HepG2 (cell line): ENCODE measurements around the gene ZIM2. TPM values are rescaled to one million over a fixed set of nuclear protein-coding genes. Genes with fewer than 3 reads are reported as not detected.

Experiments
- ATAC-seq: fragments of 200-7000 bp; cut with Tn5 transposase; 3 replicates; pipeline ENCODE4 v1.9.1; 2020; ENCODE audit warnings: mild to moderate bottlenecking, moderate library complexity
- BruUV-seq: library from RNA; stranded (reverse); fragments of 400-500 nt; replicated peaks from 2 replicates; lab custom pipeline; 2021; lab: Mats Ljungman, UMichigan
- CTCF ChIA-PET: fragments of 300-600 bp; formaldehyde crosslinking; extraction: SDS; loops from one replicate; lab custom pipeline; 2021; ENCODE audit warnings: low total read pairs, inconsistent platforms, low intra/inter-chr PET ratio; lab: Yijun Ruan, JAX
- POLR2A ChIA-PET: fragments of 350-600 bp; sonication (Branson Sonifier 250); formaldehyde crosslinking; loops from one replicate; lab custom pipeline; 2020; ENCODE audit warnings: antibody characterized with exemption, inconsistent platforms; lab: Yijun Ruan, JAX
- DNase-seq: peaks from one replicate; pipeline ENCODE4 v3.0.0-alpha.2; 2015; ENCODE audit warnings: low spot score
- FAIRE-seq: peaks from 3 replicates; lab custom pipeline; 2011; peaks lifted over from hg19 to GRCh38; lab: Jason Lieb, UNC
- H2AFZ ChIP-seq: one replicate; pipeline ENCODE4 v1.6.1; 2011; ENCODE audit warnings: low read length, inconsistent platforms
- H3K27ac ChIP-seq: fragments of 300-600 bp; 3 replicates; pipeline ENCODE4 v1.8.0; 2011; ENCODE audit warnings: mixed run types, mild to moderate bottlenecking, mixed read lengths, low read length, inconsistent platforms; ENCODE audit not compliant: insufficient read depth; ENCODE audit errors: extremely low read length
- H3K27me3 ChIP-seq, 2 experiments: fragments of 200-600 bp in 1 of 2; 2 replicates in 1 of 2; 3 replicates in 1 of 2; pipeline versions ENCODE4 v1.6.0 to v1.8.0; 2011; ENCODE audit warnings: low read length in 2 of 2, mild to moderate bottlenecking in 2 of 2, moderate library complexity in 2 of 2, inconsistent platforms in 1 of 2; ENCODE audit not compliant: insufficient read depth in 2 of 2, control insufficient read depth in 1 of 2
- H3K36me3 ChIP-seq, 2 experiments: fragments of 200-600 bp in 1 of 2; replicated peaks in 1 of 2; 2 replicates in 1 of 2; 3 replicates in 1 of 2; pipeline versions ENCODE4 v1.5.1 to v1.8.0; 2011; ENCODE audit warnings: low read length in 2 of 2, inconsistent platforms in 1 of 2; ENCODE audit not compliant: insufficient read depth in 2 of 2, control insufficient read depth in 1 of 2
- H3K4me1 ChIP-seq: 2 replicates; pipeline ENCODE4 v1.5.1; 2012; ENCODE audit warnings: low read length, inconsistent platforms; ENCODE audit not compliant: insufficient read depth
- H3K4me2 ChIP-seq: 2 replicates; pipeline ENCODE4 v1.6.0; 2011; ENCODE audit warnings: low read depth, low read length, inconsistent platforms
- H3K4me3 ChIP-seq, 3 experiments: fragments of 200-600 bp in 1 of 3; sonication (generic), shearing (Covaris generic) in 1 of 3; replicated peaks in 1 of 3; 2 replicates each; pipeline ENCODE4 v1.5.1; 2011 to 2016; ENCODE audit warnings: low read length in 3 of 3, inconsistent platforms in 2 of 3, low read depth in 2 of 3, mild to moderate bottlenecking in 2 of 3, control low read depth in 1 of 3, mixed read lengths in 1 of 3; ENCODE audit not compliant: insufficient read depth in 1 of 3
- H3K79me2 ChIP-seq: one replicate; pipeline ENCODE4 v1.6.1; 2011; ENCODE audit warnings: low read length, inconsistent platforms; ENCODE audit not compliant: insufficient read depth
- H3K9ac ChIP-seq: 2 replicates; pipeline ENCODE4 v1.6.0; 2011; ENCODE audit warnings: mild to moderate bottlenecking, low read depth, low read length, inconsistent platforms; ENCODE audit not compliant: insufficient read depth
- H3K9me3 ChIP-seq: 2 replicates; pipeline ENCODE4 v1.5.1; 2012; ENCODE audit warnings: mild to moderate bottlenecking, low read length
- H4K20me1 ChIP-seq: 2 replicates; pipeline ENCODE4 v1.6.0; 2011; ENCODE audit warnings: inconsistent platforms, mild to moderate bottlenecking, low read length, moderate library complexity; ENCODE audit not compliant: insufficient read depth
- AGO2 ChIP-seq: fragments of 200-400 bp; formaldehyde crosslinking; optimal IDR thresholded peaks from 2 replicates; pipeline ENCODE3; 2017; ENCODE audit warnings: mild to moderate bottlenecking, low read depth, low read length, moderate library complexity
- DMAP1 ChIP-seq: IDR thresholded peaks from 2 replicates; pipeline ENCODE4 v1.6.1; 2016
- FOSL1 ChIP-seq: sonication (generic); formaldehyde crosslinking; IDR thresholded peaks from 2 replicates; pipeline ENCODE4 v1.9.0; 2021; ENCODE audit warnings: missing genetic modification reagents, borderline replicate concordance
- GABPA ChIP-seq, 2 experiments: IDR thresholded peaks; 2 replicates each; pipeline ENCODE4 v1.6.1; 2011 to 2016; ENCODE audit warnings: low read depth in 2 of 2, low read length in 1 of 2, missing biosample characterization in 1 of 2, missing genetic modification characterization in 1 of 2
- HNRNPUL1 ChIP-seq: fragments of 200-400 bp; formaldehyde crosslinking; IDR thresholded peaks from 2 replicates; pipeline ENCODE4 v1.6.1; 2017; ENCODE audit warnings: low read depth, mild to moderate bottlenecking, low read length, moderate library complexity
- MNT ChIP-seq: fragments of 450-650 bp; IDR thresholded peaks from 2 replicates; pipeline ENCODE4 v1.6.1; 2016
- POLR2A ChIP-seq, 2 experiments: IDR thresholded peaks; 2 replicates each; pipeline ENCODE4 v1.6.1; 2011; ENCODE audit warnings: low read depth in 2 of 2, low read length in 2 of 2, mild to moderate bottlenecking in 1 of 2, moderate library complexity in 1 of 2; ENCODE audit not compliant: insufficient read depth in 1 of 2
- POLR2AphosphoS2 ChIP-seq: IDR thresholded peaks from 2 replicates; pipeline ENCODE4 v1.6.1; 2011; ENCODE audit warnings: low read depth, low read length, improper control_type of control experiment
- RARA ChIP-seq: IDR thresholded peaks from 2 replicates; pipeline ENCODE4 v1.6.1; 2016; ENCODE audit warnings: missing genetic modification reagents, missing compliant biosample characterization
- RFXAP ChIP-seq: sonication (generic); formaldehyde crosslinking; IDR thresholded peaks from 2 replicates; pipeline ENCODE4 v1.4.0; 2020; ENCODE audit warnings: missing genetic modification reagents, borderline replicate concordance
- TOE1 ChIP-seq: sonication (generic); formaldehyde crosslinking; IDR thresholded peaks from 2 replicates; pipeline ENCODE4 v1.4.0; 2020; ENCODE audit warnings: mild to moderate bottlenecking, missing genetic modification reagents
- ZMYM4 ChIP-seq: sonication (generic); formaldehyde crosslinking; IDR thresholded peaks from 2 replicates; pipeline ENCODE4 v1.8.1; 2023; ENCODE audit warnings: mild to moderate bottlenecking, missing genetic modification reagents
- ZNF354B ChIP-seq: sonication (generic); formaldehyde crosslinking; IDR thresholded peaks from 2 replicates; pipeline ENCODE4 v1.8.0; 2022; ENCODE audit warnings: mild to moderate bottlenecking, missing genetic modification reagents
- ZNF687 ChIP-seq: sonication (generic); formaldehyde crosslinking; IDR thresholded peaks from 2 replicates; pipeline ENCODE4 v1.5.1; 2020; ENCODE audit warnings: mild to moderate bottlenecking, missing genetic modification reagents, moderate library complexity
- ZSCAN20 ChIP-seq: sonication (generic); formaldehyde crosslinking; IDR thresholded peaks from 2 replicates; pipeline ENCODE4 v1.4.0; 2020; ENCODE audit warnings: missing genetic modification reagents, mild to moderate bottlenecking, borderline replicate concordance
- WGBS: methylation state at CpG from one replicate; pipeline ENCODE4 v1.1.6; 2017; ENCODE audit warnings: low lambda C conversion rate; 5-methylcytosine and 5-hydroxymethylcytosine counted together
- in situ Hi-C: cut with HindIII; loops from 2 replicates; pipeline ENCODE4 v1.10.0; 2017; ENCODE audit warnings: low pct_unique_long_range_greater_than_20kb; ENCODE audit not compliant: extremely low pct_ligation_motif_present
- intact Hi-C: fragments of 100-400 bp; cut with micrococcal nuclease; formaldehyde crosslinking; loops from one replicate; pipeline ENCODE4 v1.10.0; 2022; ENCODE audit not compliant: unreplicated experiment
- polyA plus RNA-seq, 8 experiments: library from polyadenylated mRNA; depleted of rRNA in 3 of 8; stranded (reverse) in 7 of 8; unstranded in 1 of 8; fragments of >200 nt; fragmentation: Illumina TruSeq in 4 of 8; extraction: Trizol in 4 of 8; gene quantifications; 2 replicates each; pipeline versions ENCODE4 v1.2.1 to v1.2.3, GENCODE V29; 2011 to 2016; ENCODE audit warnings: low read depth in 4 of 8, missing spikeins in 1 of 8, mixed read lengths in 1 of 8; ENCODE audit not compliant: insufficient read depth in 1 of 8
- total RNA-seq, 5 experiments: library from RNA; depleted of rRNA; stranded (reverse); fragments of >200 nt; fragmentation: Illumina TruSeq; extraction: Trizol; gene quantifications; 2 replicates each; pipeline ENCODE4 v1.2.3, GENCODE V29; 2016; ENCODE audit warnings: low read depth in 1 of 5

The ZIM2 gene
- total and polyA plus RNA-seq, 2 of the 13 experiments (the other 11 are each of a cell fraction or from before 2014, with no cell fraction given) = 7.2 to 10.3 TPM

- no TSS peak for BruUV-seq
- TF ChIP-seq POLR2AphosphoS2 = no peak
- TF ChIP-seq ZNF687 (CRISPR knock-in tag) = no peak
- TF ChIP-seq TOE1 (CRISPR knock-in tag) = no peak
- TF ChIP-seq POLR2A (IDR thresholded peaks at IDR 0.05; ENCODE audit: insufficient read depth in 1 of 2, low read depth in 2 of 2, low read length in 2 of 2) = no peak
- TF ChIP-seq AGO2 = no peak
- no peak for TF ChIP-seq RFXAP (CRISPR knock-in tag)
- no peak for TF ChIP-seq GABPA (IDR thresholded peaks at IDR 0.05; ENCODE audit: low read depth, low read length)
- no peak for TF ChIP-seq GABPA (CRISPR knock-in tag; IDR thresholded peaks at IDR 0.05; ENCODE audit: low read depth)
- no peak for TF ChIP-seq FOSL1
- TF ChIP-seq ZNF354B = no peak
- TF ChIP-seq MNT = no peak
- TF ChIP-seq ZMYM4 = no peak
- TF ChIP-seq DMAP1 (CRISPR knock-in tag) = no peak
- no peak for TF ChIP-seq ZSCAN20 (CRISPR knock-in tag)
- TF ChIP-seq HNRNPUL1 = no peak
- no peak for TF ChIP-seq RARA (CRISPR knock-in tag)
- DNase-seq = no peak
These were observed 27.9 kb upstream of the ZIM2 start for GRCh38 chr19:56868446-56868845.

More at GRCh38 chr19:56868446-56868845, 27.9 kb upstream of the ZIM2 start:
- POLR2A ChIA-PET = interaction anchor here (1.0 kb wide), 1 partner anchor 11 kb away, joined by 3 read pairs; no protein-coding TSS in a partner anchor
- Histone ChIP-seq H3K79me2 (no peaks in the 10 kb centered on the region), H3K9me3 (peaks cover 2% of the 10 kb centered on the region; the same call in 1 of the 2 replicates), H4K20me1 (no peaks in the 10 kb centered on the region), H3K27me3 (no peaks in the 10 kb centered on the region), H2AFZ (no peak overlapping the region), H3K27ac (no peak overlapping the region), H3K4me3 (no peak overlapping the region), H3K36me3 (no peaks in the 10 kb centered on the region), H3K4me2 (no peak overlapping the region), H3K4me1 (peaks cover 21% of the 10 kb centered on the region), H3K9ac (no peak overlapping the region)
- ATAC-seq (no peak), FAIRE-seq (no peak)
- CTCF ChIA-PET = no interaction called here
- in situ Hi-C loops (no loop called here), intact Hi-C loops (no loop called here)
- 90% methylated on average over 1 of the region's 1 CpG for WGBS
